Thyroid gland (tissue), 4 donors: ENCODE results near the gene PHYKPL.

ENCODE experiments used
- POLR2A ChIP-seq, 2 donors: fragments of 450-650 bp; IDR thresholded peaks; one replicate each; pipeline ENCODE4 v1.6.1; 2017; ENCODE audit warnings: antibody characterized with exemption in 2 of 2, mild to moderate bottlenecking in 2 of 2, moderate library complexity in 1 of 2
- TF ChIP-seq, protein P1 (sequence below), 6 experiments: fragments of 200-600 bp in 3 of 6; fragments of 450-650 bp in 3 of 6; sonication (generic) in 3 of 6; IDR thresholded peaks; one replicate each; pipeline ENCODE4 v1.5.1; 2016 to 2019; ENCODE audit warnings: antibody characterized with exemption in 6 of 6, mild to moderate bottlenecking in 2 of 6, inconsistent platforms in 1 of 6, moderate library complexity in 1 of 6

DNA sequence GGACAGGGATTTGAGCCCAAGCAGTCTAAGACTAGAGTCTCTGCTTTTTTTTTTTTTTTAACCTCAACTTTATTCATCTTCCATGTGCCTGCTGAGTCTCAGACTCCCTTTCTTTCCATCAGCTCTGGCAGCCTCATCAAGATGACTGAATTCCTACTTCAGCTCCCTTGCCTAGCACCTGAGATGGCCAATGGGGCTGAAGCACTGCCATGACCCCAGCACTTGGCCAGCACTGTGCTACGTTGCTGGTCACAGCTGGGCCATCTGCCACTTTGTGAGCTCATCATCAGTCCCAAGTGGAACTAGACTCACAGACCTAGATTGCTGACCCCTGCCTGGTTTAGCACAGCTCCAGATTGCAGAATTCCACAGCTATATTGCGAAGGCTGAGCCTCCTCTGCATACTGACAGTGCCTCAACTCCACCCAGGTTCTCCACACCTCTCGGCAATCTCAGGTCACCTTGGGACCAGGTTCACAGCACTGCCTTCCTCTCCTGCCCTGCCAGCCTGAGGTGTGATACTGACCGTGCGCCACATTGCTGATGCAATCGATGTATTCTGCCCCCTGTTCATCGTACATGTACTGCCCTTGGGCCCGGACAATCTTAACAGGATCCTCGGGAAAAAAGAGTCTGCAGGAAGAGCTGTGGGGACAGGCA is 1.6 kb downstream of the PHYKPL start:
- TF ChIP-seq, protein P1, sequence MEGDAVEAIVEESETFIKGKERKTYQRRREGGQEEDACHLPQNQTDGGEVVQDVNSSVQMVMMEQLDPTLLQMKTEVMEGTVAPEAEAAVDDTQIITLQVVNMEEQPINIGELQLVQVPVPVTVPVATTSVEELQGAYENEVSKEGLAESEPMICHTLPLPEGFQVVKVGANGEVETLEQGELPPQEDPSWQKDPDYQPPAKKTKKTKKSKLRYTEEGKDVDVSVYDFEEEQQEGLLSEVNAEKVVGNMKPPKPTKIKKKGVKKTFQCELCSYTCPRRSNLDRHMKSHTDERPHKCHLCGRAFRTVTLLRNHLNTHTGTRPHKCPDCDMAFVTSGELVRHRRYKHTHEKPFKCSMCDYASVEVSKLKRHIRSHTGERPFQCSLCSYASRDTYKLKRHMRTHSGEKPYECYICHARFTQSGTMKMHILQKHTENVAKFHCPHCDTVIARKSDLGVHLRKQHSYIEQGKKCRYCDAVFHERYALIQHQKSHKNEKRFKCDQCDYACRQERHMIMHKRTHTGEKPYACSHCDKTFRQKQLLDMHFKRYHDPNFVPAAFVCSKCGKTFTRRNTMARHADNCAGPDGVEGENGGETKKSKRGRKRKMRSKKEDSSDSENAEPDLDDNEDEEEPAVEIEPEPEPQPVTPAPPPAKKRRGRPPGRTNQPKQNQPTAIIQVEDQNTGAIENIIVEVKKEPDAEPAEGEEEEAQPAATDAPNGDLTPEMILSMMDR (IDR thresholded peaks at IDR 0.05): no peak
- no peak for TF ChIP-seq POLR2A (IDR thresholded peaks at IDR 0.05)
